ENCODE data around the gene FGGY. TPM values are rescaled to one million over a fixed set of nuclear protein-coding genes. Genes with fewer than 3 reads are reported as not detected.
"Not testable (repeated sequence)": the region's sequence is repeated elsewhere in the genome, so short reads cannot be mapped to it uniquely, and the experiment has no call there.

FGGY gene
- total RNA-seq, 4 donors from 2014 or later: 20.6 to 138 (median 32.8) TPM

GRCh38 chr1:59580257-59580656, 283.4 kb downstream of the FGGY start:
- Histone ChIP-seq H3K4me1 (no peaks in the 10 kb centered on the region), H3K9me3 (no peaks in the 10 kb centered on the region), H3K36me3 (no peaks in the 10 kb centered on the region), H3K27ac (no peak overlapping the region), H3K4me3 (no peak overlapping the region), H3K27me3 (no peaks in the 10 kb centered on the region)
- intact Hi-C loops (cut with DNase I; ENCODE audit: low total_unique reads): no loop called here
- DNase-seq: no peak
- TF ChIP-seq CTCF (IDR thresholded peaks at IDR 0.05): no peak
- no peak for TF ChIP-seq POLR2A (IDR thresholded peaks at IDR 0.05)

DNA sequence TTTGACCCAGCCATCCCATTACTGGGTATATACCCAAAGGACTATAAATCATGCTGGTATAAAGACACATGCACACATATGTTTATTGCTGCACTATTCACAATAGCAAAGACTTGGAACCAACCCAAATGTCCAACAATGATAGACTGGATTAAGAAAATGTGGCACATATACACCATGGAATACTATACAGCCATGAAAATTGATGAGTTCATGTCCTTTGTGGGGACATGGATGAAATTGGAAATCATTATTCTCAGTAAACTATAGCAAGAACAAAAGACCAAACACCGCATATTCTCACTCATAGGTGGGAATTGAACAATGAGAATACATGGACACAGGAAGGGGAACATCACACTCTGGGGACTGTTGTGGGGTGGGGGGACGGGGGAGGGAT, 295.5 kb downstream of the FGGY start:
- H3K27ac ChIP-seq; H3K27me3 ChIP-seq; H3K4me3 ChIP-seq; H3K36me3 ChIP-seq; DNase-seq; H3K4me1 ChIP-seq; intact Hi-C loops (cut with DNase I; ENCODE audit: low total_unique reads); H3K9me3 ChIP-seq: not testable (repeated sequence)

GRCh38 chr1:59592924-59593323, 296.0 kb downstream of the FGGY start:
- Histone ChIP-seq H3K36me3 (no peaks in the 10 kb centered on the region), H3K27me3 (no peaks in the 10 kb centered on the region), H3K4me1 (no peaks in the 10 kb centered on the region), H3K9me3 (no peaks in the 10 kb centered on the region), H3K27ac (no peak overlapping the region), H3K4me3 (no peak overlapping the region)
- intact Hi-C loops (cut with DNase I; ENCODE audit: low total_unique reads): no loop called here
- DNase-seq: no peak
- TF ChIP-seq CTCF (IDR thresholded peaks at IDR 0.05) (no peak), POLR2A (IDR thresholded peaks at IDR 0.05) (no peak)

DNA sequence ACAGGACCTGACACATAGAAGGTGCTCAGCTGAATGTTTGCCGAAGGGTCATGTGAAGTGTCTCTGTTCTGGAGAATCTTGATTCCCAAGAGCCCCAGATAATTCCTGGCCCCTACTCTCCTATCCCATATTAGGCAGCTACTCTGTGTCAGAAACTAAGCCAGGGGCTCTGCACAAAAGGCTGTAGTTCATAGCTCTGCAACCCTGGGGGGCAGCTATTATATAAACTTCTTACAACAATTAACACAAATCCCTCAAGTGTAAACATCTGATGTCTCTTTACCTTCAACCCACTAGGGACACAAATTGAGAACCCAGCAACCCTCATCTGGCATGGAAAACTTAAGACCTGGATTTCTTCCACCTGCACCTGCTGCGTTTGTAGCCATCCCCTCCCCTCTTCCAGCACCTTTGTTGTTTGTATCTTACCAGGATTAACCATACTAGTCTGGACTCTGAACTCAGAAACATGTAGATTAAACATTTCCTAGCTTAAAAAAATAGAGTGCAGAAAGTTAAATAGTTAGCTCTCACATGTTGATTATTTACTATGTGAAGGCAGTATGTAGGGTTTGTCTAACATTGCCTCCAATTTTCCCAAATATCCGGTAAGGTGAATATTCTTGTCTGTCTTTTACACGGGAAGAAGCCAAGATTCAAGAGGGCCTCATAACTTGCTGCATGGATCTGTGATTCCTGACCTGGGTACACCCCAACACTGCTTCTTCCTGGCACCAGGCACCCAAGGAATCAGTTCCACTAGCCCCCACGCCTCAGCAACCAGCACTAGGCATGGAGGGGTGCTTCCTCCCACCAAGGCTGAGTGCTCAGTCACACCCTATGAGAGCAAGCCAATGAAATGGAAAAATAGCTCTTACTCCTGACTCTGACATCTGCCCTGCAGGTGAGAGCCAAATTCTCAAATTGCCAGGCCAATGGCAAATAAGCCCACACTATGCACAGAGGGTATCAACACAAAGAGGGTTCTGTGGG, 297.2 kb downstream of the FGGY start:
- H3K27ac ChIP-seq: no peak overlapping the region
- no peak for DNase-seq
- H3K36me3 ChIP-seq: no peaks in the 10 kb centered on the region
- no peak overlapping the region for H3K4me3 ChIP-seq
- TF ChIP-seq POLR2A (IDR thresholded peaks at IDR 0.05) (no peak), CTCF (IDR thresholded peaks at IDR 0.05) (no peak)
- H3K4me1 ChIP-seq: no peaks in the 10 kb centered on the region
- no peaks in the 10 kb centered on the region for H3K27me3 ChIP-seq
- intact Hi-C loops (cut with DNase I; ENCODE audit: low total_unique reads): no loop called here
- H3K9me3 ChIP-seq: no peaks in the 10 kb centered on the region

DNA sequence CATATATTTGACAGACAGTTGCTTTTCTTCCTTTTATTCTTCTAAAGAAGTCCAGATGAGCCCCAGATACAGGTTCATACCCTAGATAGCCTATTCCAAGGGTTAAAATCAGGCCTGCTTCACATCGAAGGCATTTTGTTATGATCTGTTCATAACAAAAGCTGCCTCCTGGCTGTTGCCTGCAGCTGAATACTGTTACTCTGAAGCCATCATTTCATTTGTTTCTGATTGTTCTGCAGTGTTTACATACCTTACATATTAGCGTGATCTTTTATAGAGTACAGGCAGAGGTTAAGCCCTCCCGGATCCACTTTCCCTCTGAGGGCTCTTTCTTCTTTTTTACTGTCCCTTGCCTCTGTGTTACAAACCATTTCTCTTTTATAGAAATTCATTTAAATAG, 298.9 kb downstream of the FGGY start:
- intact Hi-C loops (cut with DNase I; ENCODE audit: low total_unique reads): no loop called here
- H3K4me3 ChIP-seq: no peak overlapping the region
- peak overlapping the region; percentile 40 to 60 for H3K27ac ChIP-seq
- TF ChIP-seq POLR2A (IDR thresholded peaks at IDR 0.05) (no peak), CTCF (IDR thresholded peaks at IDR 0.05) (no peak)
- H3K36me3 ChIP-seq: no peaks in the 10 kb centered on the region
- H3K4me1 ChIP-seq: no peaks in the 10 kb centered on the region
- no peaks in the 10 kb centered on the region for H3K27me3 ChIP-seq
- DNase-seq: no peak
- H3K9me3 ChIP-seq: no peaks in the 10 kb centered on the region

Measured in uterus (tissue), 4 donors.